WTC11 (cell line): Measurements from ENCODE around the gene AKT1S1. TPM values are rescaled to one million over a fixed set of nuclear protein-coding genes. Genes with fewer than 3 reads are reported as not detected.

Experiments
- ATAC-seq: fragments of 200-7000 bp; cut with Tn5 transposase; 2 replicates; pipeline ENCODE4 v1.10.0; 2021; ENCODE audit warnings: mild to moderate bottlenecking, moderate library complexity
- CTCF ChIA-PET: fragments of 300-600 bp; sonication (Branson Sonifier 250); formaldehyde crosslinking; loops from one replicate; lab custom pipeline; 2021; ENCODE audit warnings: antibody characterized with exemption; lab: Charles Lee
- POLR2A ChIA-PET: fragments of 350-600 bp; sonication (Branson Sonifier 250); formaldehyde crosslinking; loops from one replicate; lab custom pipeline; 2021; ENCODE audit warnings: antibody characterized with exemption; lab: Charles Lee
- DNase-seq: peaks from one replicate; pipeline ENCODE4 v3.0.0; 2021; ENCODE audit warnings: low spot score
- H3K27ac Mint-ChIP-seq: 2 replicates; pipeline ENCODE4 v1.8.0; 2021; ENCODE audit warnings: mixed read lengths
- H3K27me3 Mint-ChIP-seq: 2 replicates; pipeline ENCODE4 v1.8.0; 2021; ENCODE audit warnings: low read depth, mild to moderate bottlenecking, moderate library complexity, mixed read lengths
- H3K36me3 Mint-ChIP-seq: 2 replicates; pipeline ENCODE4 v1.8.0; 2021; ENCODE audit warnings: mixed read lengths
- H3K4me1 Mint-ChIP-seq: 2 replicates; pipeline ENCODE4 v1.8.0; 2022; ENCODE audit warnings: mixed read lengths
- H3K4me3 Mint-ChIP-seq: 2 replicates; pipeline ENCODE4 v1.8.0; 2021; ENCODE audit warnings: mild to moderate bottlenecking, moderate library complexity, mixed read lengths
- H3K9me3 Mint-ChIP-seq: 2 replicates; pipeline ENCODE4 v1.8.0; 2021; ENCODE audit warnings: mixed read lengths
- AR ChIP-seq: fragments of 250-450 bp; sonication (Bioruptor Pico); IDR thresholded peaks from 2 replicates; pipeline ENCODE4 v1.9.0; 2021; ENCODE audit warnings: mild to moderate bottlenecking
- CREB1 ChIP-seq: sonication (generic); formaldehyde crosslinking; IDR thresholded peaks from 2 replicates; pipeline ENCODE4 v1.8.0; 2023; ENCODE audit warnings: mild to moderate bottlenecking, missing genetic modification reagents
- E2F4 ChIP-seq: sonication (generic); formaldehyde crosslinking; IDR thresholded peaks from 2 replicates; pipeline ENCODE4 v1.8.1; 2022; ENCODE audit warnings: low read depth, mild to moderate bottlenecking, moderate library complexity, missing genetic modification reagents, borderline replicate concordance
- E2F5 ChIP-seq: sonication (generic); formaldehyde crosslinking; IDR thresholded peaks from 2 replicates; pipeline ENCODE4 v1.8.1; 2022; ENCODE audit warnings: mild to moderate bottlenecking, moderate library complexity, missing genetic modification reagents
- ELF4 ChIP-seq: sonication (generic); formaldehyde crosslinking; IDR thresholded peaks from 2 replicates; pipeline ENCODE4 v1.8.1; 2022; ENCODE audit warnings: low read depth, mild to moderate bottlenecking, moderate library complexity, missing genetic modification reagents
- ERG ChIP-seq: fragments of 250-450 bp; sonication (Bioruptor Pico); IDR thresholded peaks from 2 replicates; pipeline ENCODE4 v1.8.0; 2021; ENCODE audit warnings: mild to moderate bottlenecking
- ETV6 ChIP-seq: sonication (generic); formaldehyde crosslinking; IDR thresholded peaks from 2 replicates; pipeline ENCODE4 v1.8.1; 2022; ENCODE audit warnings: mild to moderate bottlenecking, missing genetic modification reagents
- FOXP1 ChIP-seq: sonication (generic); formaldehyde crosslinking; IDR thresholded peaks from 2 replicates; pipeline ENCODE4 v1.8.0; 2022; ENCODE audit warnings: missing genetic modification reagents, mild to moderate bottlenecking, moderate library complexity, borderline replicate concordance
- GABPB1 ChIP-seq: sonication (generic); formaldehyde crosslinking; IDR thresholded peaks from 2 replicates; pipeline ENCODE4 v1.8.1; 2023; ENCODE audit warnings: mild to moderate bottlenecking, missing genetic modification reagents
- GRHL2 ChIP-seq: fragments of 250-450 bp; sonication (Bioruptor Pico); IDR thresholded peaks from 2 replicates; pipeline ENCODE4 v1.8.0; 2022; ENCODE audit warnings: mild to moderate bottlenecking, moderate library complexity; ENCODE audit not compliant: insufficient replicate concordance, severe bottlenecking
- IRF2 ChIP-seq: sonication (generic); formaldehyde crosslinking; IDR thresholded peaks from 2 replicates; pipeline ENCODE4 v1.8.0; 2022; ENCODE audit warnings: low read depth, missing genetic modification reagents, borderline replicate concordance
- JAZF1 ChIP-seq: fragments of 250-450 bp; sonication (Bioruptor Pico); IDR thresholded peaks from 2 replicates; pipeline ENCODE4 v1.9.0; 2021; ENCODE audit warnings: moderate library complexity, mild to moderate bottlenecking, inconsistent platforms
- NFYB ChIP-seq: sonication (generic); formaldehyde crosslinking; conservative IDR thresholded peaks from 2 replicates; pipeline ENCODE4 v1.8.0; 2022; ENCODE audit warnings: low read depth, missing genetic modification reagents
- PRRX2 ChIP-seq: fragments of 250-450 bp; sonication (Bioruptor Pico); IDR thresholded peaks from 2 replicates; pipeline ENCODE4 v1.8.0; 2021; ENCODE audit warnings: mild to moderate bottlenecking
- SMAD4 ChIP-seq: sonication (generic); formaldehyde crosslinking; IDR thresholded peaks from 2 replicates; pipeline ENCODE4 v1.8.0; 2022; ENCODE audit warnings: mild to moderate bottlenecking, missing genetic modification reagents
- USF2 ChIP-seq: sonication (generic); formaldehyde crosslinking; IDR thresholded peaks from 2 replicates; pipeline ENCODE4 v1.8.1; 2023; ENCODE audit warnings: mild to moderate bottlenecking, missing genetic modification reagents, moderate library complexity
- ZBTB21 ChIP-seq: sonication (generic); formaldehyde crosslinking; IDR thresholded peaks from 2 replicates; pipeline ENCODE4 v1.8.1; 2023; ENCODE audit warnings: mild to moderate bottlenecking, missing genetic modification reagents, borderline replicate concordance
- ZBTB43 ChIP-seq: sonication (generic); formaldehyde crosslinking; IDR thresholded peaks from 2 replicates; pipeline ENCODE4 v1.8.1; 2023; ENCODE audit warnings: mild to moderate bottlenecking, missing genetic modification reagents
- ZNF138 ChIP-seq: sonication (generic); formaldehyde crosslinking; conservative IDR thresholded peaks from 2 replicates; pipeline ENCODE4 v1.8.1; 2022; ENCODE audit warnings: mild to moderate bottlenecking, moderate library complexity, missing genetic modification reagents
- ZNF219 ChIP-seq: sonication (generic); formaldehyde crosslinking; IDR thresholded peaks from 2 replicates; pipeline ENCODE4 v1.8.0; 2023; ENCODE audit warnings: missing genetic modification reagents, mild to moderate bottlenecking, borderline replicate concordance
- ZNF263 ChIP-seq: sonication (generic); formaldehyde crosslinking; IDR thresholded peaks from 2 replicates; pipeline ENCODE4 v1.8.1; 2022; ENCODE audit warnings: low read depth, mild to moderate bottlenecking, moderate library complexity, missing genetic modification reagents
- ZNF423 ChIP-seq: fragments of 250-450 bp; sonication (Bioruptor Pico); IDR thresholded peaks from 2 replicates; pipeline ENCODE4 v2.1.2; 2022; ENCODE audit warnings: mild to moderate bottlenecking, moderate library complexity
- ZNF512 ChIP-seq: sonication (generic); formaldehyde crosslinking; IDR thresholded peaks from 2 replicates; pipeline ENCODE4 v1.8.1; 2022; ENCODE audit warnings: missing genetic modification reagents, borderline replicate concordance
- total RNA-seq: library from RNA; stranded (reverse); gene quantifications from 3 replicates; pipeline ENCODE4 v1.2.3, GENCODE V29; 2021

AKT1S1 gene
- total RNA-seq, 1 experiment from 2014 or later, result 47.8 TPM

- TF ChIP-seq ERG (CRISPR knock-in tag) (0 out of 2 replicates have a peak, but pooled peaks have one; percentile 19), CREB1 (no peak), PRRX2 (CRISPR knock-in tag) (peak; percentile 66; the same call in 1 of the 2 replicates), SMAD4 (CRISPR knock-in tag) (no peak), ZNF138 (CRISPR knock-in tag) (no peak)
These were observed 8.1 kb downstream of the AKT1S1 start (continued) for GRCh38 chr19:49869009-49869483.

GRCh38 chr19:49866933-49867782 lies 10.0 kb downstream of the AKT1S1 start, which contains the start of gene PNKP:
PNKP (minus strand) TSS chr19:49867576; CDS start chr19:49867204, 372 bp downstream.
- Mint-ChIP-seq H3K4me1 (peaks cover 29% of the 10 kb centered on the region), H3K4me3 (no peak within 1 kb of the TSS), H3K27me3 (no peaks in the 10 kb centered on the region), H3K36me3 (peaks cover 21% of the 10 kb centered on the region), H3K27ac (peak within 1 kb of the TSS; percentile 97), H3K9me3 (peaks cover 3% of the 10 kb centered on the region; the same call in 1 of the 2 replicates)
- DNase-seq (peak; percentile 87), ATAC-seq (peak; percentile 21)
- POLR2A ChIA-PET, result interaction anchor here (0.6 to 1.5 kb wide), 7 partner anchors 9 to 191 kb away, joined by 3 to 7 read pairs (median 4); partner anchors contain the start of gene PTOV1
- CTCF ChIA-PET, result interaction anchor here (0.6 to 2.6 kb wide), 8 partner anchors 10 to 201 kb away, joined by 3 to 10 read pairs (median 4); partner anchors contain the start of genes AKT1S1, FUZ and PTOV1
- TF ChIP-seq ELF4 (CRISPR knock-in tag), result no peak
- TF ChIP-seq E2F4, result no peak
- TF ChIP-seq FOXP1 (CRISPR knock-in tag), result peak; percentile 72; the same call in 1 of the 2 replicates
- no peak for TF ChIP-seq ZBTB21 (CRISPR knock-in tag)
- no peak for TF ChIP-seq ZNF263 (CRISPR knock-in tag)
- no peak for TF ChIP-seq ZBTB43 (CRISPR knock-in tag)
- TF ChIP-seq AR, result no peak
- TF ChIP-seq ZNF219 (CRISPR knock-in tag), result no peak
- peak; percentile 81 for TF ChIP-seq USF2
- TF ChIP-seq GABPB1 (CRISPR knock-in tag), result peak; percentile 75
- no peak; the same call in 1 of the 2 replicates for TF ChIP-seq NFYB (CRISPR knock-in tag)
- TF ChIP-seq GRHL2 (CRISPR knock-in tag), result no peak
- no peak for TF ChIP-seq SMAD4 (CRISPR knock-in tag)
- TF ChIP-seq ETV6, result no peak; the same call in 1 of the 2 replicates
- no peak; the same call in 1 of the 2 replicates for TF ChIP-seq ZNF423 (CRISPR knock-in tag)
- TF ChIP-seq ZNF512 (CRISPR knock-in tag), result no peak
- no peak for TF ChIP-seq IRF2 (CRISPR knock-in tag)
- TF ChIP-seq E2F5 (CRISPR knock-in tag), result peak; percentile 89
- no peak for TF ChIP-seq ZNF138 (CRISPR knock-in tag)
- TF ChIP-seq JAZF1 (CRISPR knock-in tag), result no peak
